Heart left ventricle (tissue), 16 donors: Measurements from ENCODE around the gene VWA8. TPM values are rescaled to one million over a fixed set of nuclear protein-coding genes. Genes with fewer than 3 reads are reported as not detected.
A peak's percentile ranks its signal among the peaks of the same experiment; 100 is the strongest.

ENCODE experiments used
- ATAC-seq, 4 donors: fragments of 200-7000 bp; cut with Tn5 transposase; one replicate each; pipeline ENCODE4 v1.9.1; 2020 to 2022; ENCODE audit warnings: moderate library complexity in 4 of 4, mild to moderate bottlenecking in 3 of 4, moderate number of reproducible peaks in 1 of 4
- DNase-seq, 5 donors: peaks; one replicate each; pipeline ENCODE4 v3.0.0-alpha.2; 2020
- H3K27ac ChIP-seq, 12 donors: fragments of 200-600 bp; sonication (generic) in 4 of 12; one replicate each; pipeline versions ENCODE4 v1.5.0 to v1.8.0; 2016 to 2022; ENCODE audit warnings: mild to moderate bottlenecking in 2 of 12
- H3K27me3 ChIP-seq, 9 donors: fragments of 200-600 bp; sonication (generic) in 2 of 9; one replicate each; pipeline versions ENCODE4 v1.5.1 to v1.8.0; 2016 to 2022; ENCODE audit warnings: mild to moderate bottlenecking in 3 of 9
- H3K36me3 ChIP-seq, 9 donors: fragments of 200-600 bp; sonication (generic) in 2 of 9; one replicate each; pipeline versions ENCODE4 v1.5.0 to v1.8.0; 2018 to 2022; ENCODE audit warnings: mild to moderate bottlenecking in 2 of 9
- H3K4me1 ChIP-seq, 12 donors: fragments of 200-600 bp; sonication (generic) in 4 of 12; one replicate each; pipeline versions ENCODE4 v1.5.0 to v1.8.0; 2016 to 2022; ENCODE audit warnings: mild to moderate bottlenecking in 3 of 12
- H3K4me3 ChIP-seq, 12 donors: fragments of 200-600 bp; sonication (generic) in 4 of 12; one replicate each; pipeline versions ENCODE4 v1.5.0 to v1.8.0; 2017 to 2022; ENCODE audit warnings: mild to moderate bottlenecking in 9 of 12, moderate library complexity in 4 of 12
- H3K9me3 ChIP-seq, 12 donors: fragments of 200-600 bp; sonication (generic) in 4 of 12; one replicate each; pipeline versions ENCODE4 v1.5.0 to v1.8.0; 2016 to 2022; ENCODE audit warnings: mild to moderate bottlenecking in 1 of 12
- POLR2A ChIP-seq, 2 donors: fragments of 450-650 bp; IDR thresholded peaks; one replicate each; pipeline ENCODE4 v1.6.1; 2017; ENCODE audit warnings: antibody characterized with exemption in 2 of 2, mild to moderate bottlenecking in 2 of 2, moderate library complexity in 2 of 2
- WGBS, 4 donors: extraction: QIAGEN DNeasy Blood & Tissue Kit in 2 of 4; methylation state at CpG; one replicate each; pipeline versions ENCODE4 v1.1.5 to v1.1.7; 2013 to 2018; 5-methylcytosine and 5-hydroxymethylcytosine counted together
- intact Hi-C, 10 donors: fragments of 100-400 bp; cut with DNase I; formaldehyde crosslinking; loops; one replicate each; pipeline versions ENCODE4 v1.11.1 to v1.14.2; 2022
- polyA plus RNA-seq, 2 donors: library from polyadenylated mRNA; stranded (reverse); fragments of 200-250 nt; gene quantifications; one replicate each; pipeline ENCODE4 v1.2.3, GENCODE V29; 2013
- total RNA-seq, 9 donors: library from RNA; depleted of rRNA in 2 of 9; stranded (reverse); fragments of >200 nt in 2 of 9; fragmentation: NEBNext Ultra II Directional in 3 of 9; extraction: Animal tissue kit (Norgen Biotek cat#: 25700) in 3 of 9; gene quantifications; one replicate each; pipeline versions ENCODE4 v1.1.0 to v1.2.4, GENCODE V29; 2016 to 2023
- TF ChIP-seq, protein P1 (sequence below), 12 donors: fragments of 200-600 bp; sonication (generic) in 4 of 12; IDR thresholded peaks; one replicate each; pipeline versions ENCODE4 v1.5.0 to v1.8.0; 2018 to 2022; ENCODE audit warnings: antibody characterized with exemption in 12 of 12, mild to moderate bottlenecking in 5 of 12
- donor health status: ischemic (EF 13 %, LVEDD 7.1; RV severe dilation, severe dysfunction).
- donor health status: healthy with polysubstance abuse.
- donor health status: DM: no; HTN: yes; CAD: no.
- donor health status: DM: no; HTN: no; CAD: no.
- donor health status: ischemic (EF 25% LVEDD 6.9; RV normal size, moderate dysfunction).
- donor health status: ischemic (EF 25% LVEDD 5.7; RV mildly dilated, moderate dysfunction).
- donor health status: healthy.
- donor health status: DM: yes; HTN: yes; CAD: no.
- donor health status: ischemic (EF 35%, LVEDD 5.7; RV mildly dilated, moderate dysfunction).
- donor health status: nonischemic (EF 11% LVEDD 7.7; RV severe dilation, severe dysfunction).
- donor health status: DM: yes; HTN: yes; CAD: no.
- donor health status: PGD.
- donor health status: ischemic (EF 29% LVEDD 5.4; RV normal size, mild dysfunction).
- donor health status: nonischemic (EF 23%, LVEDD 6.1; RV moderate dilation, normal function).

VWA8 gene
- total and polyA plus RNA-seq, 11 donors: 12.1 to 64.1 (median 41.8) TPM

DNA sequence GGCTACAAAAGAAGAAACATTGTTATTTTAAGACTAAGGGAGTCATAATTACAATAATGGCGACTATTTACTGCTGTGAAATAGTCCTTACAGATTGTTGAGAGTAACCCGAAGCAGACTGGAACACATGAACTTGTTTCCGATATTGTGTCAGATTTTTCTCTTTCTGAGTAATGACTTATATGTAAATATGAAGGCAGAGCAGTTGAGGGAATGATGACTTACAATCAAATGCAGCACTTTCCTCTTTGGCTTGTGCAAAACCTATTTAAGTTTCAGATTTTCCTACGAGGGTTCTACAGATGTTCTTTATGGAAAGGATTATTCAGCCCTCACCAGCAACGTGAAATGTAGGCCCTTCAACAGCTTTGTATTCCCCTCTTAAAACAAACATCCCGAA lies 304.9 kb downstream of the VWA8 start:
- intact Hi-C loops: loop anchor here in 4 of 10 donors (5.0 to 10.0 kb wide), 3 partner anchors 241 to 304 kb away; no protein-coding TSS in a partner anchor
- no peak for TF ChIP-seq POLR2A (IDR thresholded peaks at IDR 0.05)
- TF ChIP-seq, protein P1, sequence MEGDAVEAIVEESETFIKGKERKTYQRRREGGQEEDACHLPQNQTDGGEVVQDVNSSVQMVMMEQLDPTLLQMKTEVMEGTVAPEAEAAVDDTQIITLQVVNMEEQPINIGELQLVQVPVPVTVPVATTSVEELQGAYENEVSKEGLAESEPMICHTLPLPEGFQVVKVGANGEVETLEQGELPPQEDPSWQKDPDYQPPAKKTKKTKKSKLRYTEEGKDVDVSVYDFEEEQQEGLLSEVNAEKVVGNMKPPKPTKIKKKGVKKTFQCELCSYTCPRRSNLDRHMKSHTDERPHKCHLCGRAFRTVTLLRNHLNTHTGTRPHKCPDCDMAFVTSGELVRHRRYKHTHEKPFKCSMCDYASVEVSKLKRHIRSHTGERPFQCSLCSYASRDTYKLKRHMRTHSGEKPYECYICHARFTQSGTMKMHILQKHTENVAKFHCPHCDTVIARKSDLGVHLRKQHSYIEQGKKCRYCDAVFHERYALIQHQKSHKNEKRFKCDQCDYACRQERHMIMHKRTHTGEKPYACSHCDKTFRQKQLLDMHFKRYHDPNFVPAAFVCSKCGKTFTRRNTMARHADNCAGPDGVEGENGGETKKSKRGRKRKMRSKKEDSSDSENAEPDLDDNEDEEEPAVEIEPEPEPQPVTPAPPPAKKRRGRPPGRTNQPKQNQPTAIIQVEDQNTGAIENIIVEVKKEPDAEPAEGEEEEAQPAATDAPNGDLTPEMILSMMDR (IDR thresholded peaks at IDR 0.05): no peak
- 92 to 94% (median 94%) methylated on average over 6 of the region's 6 CpGs for WGBS, 4 donors

DNA sequence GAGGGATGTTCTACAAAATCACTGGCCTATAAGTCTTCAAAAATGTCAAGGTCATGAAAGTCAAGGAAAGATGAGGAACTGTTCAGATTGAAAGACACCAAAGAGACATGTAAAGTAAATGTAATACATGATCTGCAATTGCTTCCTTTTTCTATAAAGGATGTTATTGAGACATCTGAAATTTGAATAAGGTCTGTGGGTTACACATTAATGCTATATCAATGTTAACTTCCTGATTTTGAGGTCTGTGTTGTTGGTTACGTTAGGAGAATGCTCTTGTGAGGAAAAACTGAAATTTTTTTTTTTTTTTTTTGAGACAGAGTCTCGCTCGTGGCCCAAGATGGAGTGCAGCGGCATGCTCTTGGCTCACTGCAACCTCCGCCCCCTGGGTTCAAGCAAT lies 306.1 kb downstream of the VWA8 start:
- no peaks in the 10 kb centered on the region for H3K27me3 ChIP-seq
- intact Hi-C loops: loop anchor here (5.0 to 10.0 kb wide), 7 partner anchors 197 to 302 kb away; partner anchors contain the start of gene RGCC (in 3 of the 10)
- no peak overlapping the region for H3K27ac ChIP-seq
- DNase-seq (no peak), ATAC-seq (no peak)
- no peak for TF ChIP-seq POLR2A (IDR thresholded peaks at IDR 0.05)
- TF ChIP-seq, protein P1 (IDR thresholded peaks at IDR 0.05): no peak
- no peak overlapping the region for H3K4me3 ChIP-seq
- H3K9me3 ChIP-seq: no peaks in the 10 kb centered on the region
- no peaks in the 10 kb centered on the region for H3K36me3 ChIP-seq
- H3K4me1 ChIP-seq: peaks cover 0 to 23% (median 7%) of the 10 kb centered on the region in 12 donors
- WGBS, 4 donors: 88 to 95% (median 93%) methylated on average over 5 of the region's 5 CpGs

More for the DNA sequence above, 304.9 kb downstream of the VWA8 start:
- no peak for ATAC-seq
- no peak overlapping the region for H3K4me3 ChIP-seq
- no peaks in the 10 kb centered on the region for H3K9me3 ChIP-seq
- DNase-seq: no peak
- peaks cover 0 to 4% (median 0%) of the 10 kb centered on the region in 9 donors for H3K36me3 ChIP-seq
- H3K27me3 ChIP-seq: no peaks in the 10 kb centered on the region
- H3K4me1 ChIP-seq: peaks cover 0 to 20% (median 7%) of the 10 kb centered on the region in 12 donors
- H3K27ac ChIP-seq: no peak overlapping the region

DNA sequence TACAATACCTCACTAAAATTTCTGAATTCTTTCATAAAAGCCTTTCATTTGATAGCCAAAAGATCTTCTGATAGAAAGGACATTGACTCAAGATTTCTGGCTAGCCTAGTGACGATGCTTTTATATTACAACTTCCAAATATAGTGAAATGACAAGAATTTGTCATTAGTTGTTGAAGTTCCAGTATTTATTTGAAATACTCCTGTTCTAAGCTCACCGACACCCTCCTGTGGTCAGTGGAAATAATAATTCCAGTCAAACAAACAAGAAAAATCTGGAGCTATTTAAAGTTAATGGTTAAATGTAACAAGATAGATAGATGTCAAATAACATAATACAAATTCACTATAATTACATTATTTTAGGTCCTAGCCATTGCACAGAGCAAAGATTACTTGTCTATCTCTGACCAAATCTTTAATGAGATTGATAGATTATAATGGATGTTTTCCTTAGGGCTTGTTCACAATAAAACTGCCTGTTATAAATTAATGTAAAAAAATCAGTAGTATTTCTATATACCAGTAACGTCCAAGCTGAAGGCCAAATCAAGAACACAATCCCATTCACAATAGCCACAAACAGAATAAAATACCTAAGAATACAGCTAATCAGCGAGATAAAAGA lies 308.1 kb downstream of the VWA8 start:
- H3K4me3 ChIP-seq: no peak overlapping the region
- no peaks in the 10 kb centered on the region for H3K9me3 ChIP-seq
- WGBS, 4 donors: 43 to 57% (median 49%) methylated on average over 4 of the region's 4 CpGs
- peak in 2 of 4 donors; percentile 25 to 35 for ATAC-seq
- DNase-seq: peak in 1 of 5 donors; percentile 25
- peaks cover 0 to 26% (median 12%) of the 10 kb centered on the region in 12 donors for H3K4me1 ChIP-seq
- intact Hi-C loops: loop anchor here (2.0 to 10.0 kb wide), 9 partner anchors 196 to 301 kb away; partner anchors contain the start of gene RGCC (in 3 of the 10)
- H3K27ac ChIP-seq: peak overlapping the region in 6 of 12 donors; percentile 2 to 35 (median 19)
- no peaks in the 10 kb centered on the region for H3K36me3 ChIP-seq
- TF ChIP-seq, protein P1 (IDR thresholded peaks at IDR 0.05): peak; percentile 32 to 76 (median 66)
- TF ChIP-seq POLR2A (IDR thresholded peaks at IDR 0.05): no peak
- H3K27me3 ChIP-seq: no peaks in the 10 kb centered on the region

DNA sequence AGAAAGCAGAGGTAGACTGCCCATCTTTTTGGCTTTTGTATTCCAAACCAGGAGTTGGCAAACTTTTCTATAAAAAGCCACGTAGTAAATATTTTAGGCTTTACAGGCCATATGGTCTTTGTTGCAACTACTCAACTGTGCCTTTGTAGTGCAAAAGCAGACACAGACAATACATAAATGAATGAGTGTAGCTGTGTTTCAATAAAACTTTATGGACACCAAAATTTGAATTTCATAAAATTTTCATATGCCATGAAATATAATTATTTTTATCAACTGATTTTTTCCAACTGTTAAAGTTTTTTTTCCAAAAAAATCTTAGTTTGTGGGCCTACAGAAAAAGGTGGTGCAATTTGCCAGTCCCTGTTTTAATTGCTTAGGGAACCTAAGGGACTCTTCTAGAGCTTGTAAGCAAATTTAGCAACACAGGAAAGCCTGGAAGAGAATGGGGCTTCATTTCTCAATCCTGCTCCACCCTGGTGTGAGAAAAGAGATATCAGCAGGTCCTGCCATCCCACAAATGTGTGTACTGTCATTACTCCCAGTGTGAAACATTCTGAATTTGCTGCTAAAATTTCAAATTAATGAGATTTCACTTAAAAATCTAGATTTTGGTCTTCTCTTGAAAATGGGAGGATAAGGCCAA lies 309.4 kb downstream of the VWA8 start:
- Histone ChIP-seq H3K4me3 (no peak overlapping the region), H3K4me1 (peaks cover 0 to 33% (median 19%) of the 10 kb centered on the region in 12 donors), H3K27ac (peak overlapping the region in 7 of 12 donors; percentile 2 to 46 (median 26)), H3K27me3 (no peaks in the 10 kb centered on the region), H3K36me3 (no peaks in the 10 kb centered on the region), H3K9me3 (no peaks in the 10 kb centered on the region)
- peak in 1 of 4 donors; percentile 37 for ATAC-seq
- WGBS, 4 donors: 86 to 90% (median 90%) methylated on average over 1 of the region's 1 CpG
- DNase-seq: no peak
- TF ChIP-seq, protein P1 (IDR thresholded peaks at IDR 0.05): no peak
- no peak for TF ChIP-seq POLR2A (IDR thresholded peaks at IDR 0.05)
- intact Hi-C loops: loop anchor here (2.0 to 10.0 kb wide), 9 partner anchors 194 to 299 kb away; partner anchors contain the start of gene RGCC (in 3 of the 10)
